HG03342 (cell line): ENCODE measurements around the gene SPN.
"Not testable (repeated sequence)": the region's sequence is repeated elsewhere in the genome, so short reads cannot be mapped to it uniquely, and the experiment has no call there.

Experiments
- ATAC-seq: cut with Tn5 transposase; IDR thresholded peaks from one replicate; pipeline ENCODE4 v1.9.1; 2021; ENCODE audit warnings: mild to moderate bottlenecking, moderate library complexity; ENCODE audit not compliant: unreplicated experiment

The SPN gene

GRCh38 chr16:29663016-29663806 is at the start of gene SPN:
SPN (plus strand) TSS chr16:29663247; CDS start chr16:29663729, 482 bp downstream.
- no peak for ATAC-seq

- peak; percentile 46 for ATAC-seq
Observed at GRCh38 chr16:29613307-29614057, 49.6 kb upstream of the SPN start.

- ATAC-seq, result not testable (repeated sequence)
Observed at GRCh38 chr16:29614691-29615314, 48.2 kb upstream of the SPN start.

- ATAC-seq, result not testable (repeated sequence)
Observed at GRCh38 chr16:29616127-29616526, 46.9 kb upstream of the SPN start.

- not testable (repeated sequence) for ATAC-seq
Observed at GRCh38 chr16:29620591-29620990, 42.5 kb upstream of the SPN start.

GRCh38 chr16:29622738-29623137 is 40.3 kb upstream of the SPN start:
- not testable (repeated sequence) for ATAC-seq

GRCh38 chr16:29623253-29623652 is 39.8 kb upstream of the SPN start:
- ATAC-seq, result not testable (repeated sequence)

- not testable (repeated sequence) for ATAC-seq
Observed at GRCh38 chr16:29625114-29625513, 37.9 kb upstream of the SPN start.

- peak; percentile 42 for ATAC-seq
Observed at GRCh38 chr16:29626778-29627331, 36.2 kb upstream of the SPN start.

- ATAC-seq, result peak; percentile 58
Observed at GRCh38 chr16:29627661-29628075, 35.4 kb upstream of the SPN start.

GRCh38 chr16:29628707-29629106 is 34.3 kb upstream of the SPN start:
- not testable (repeated sequence) for ATAC-seq

GRCh38 chr16:29629318-29629717 is 33.7 kb upstream of the SPN start:
- ATAC-seq, result not testable (repeated sequence)

- not testable (repeated sequence) for ATAC-seq
Observed at GRCh38 chr16:29631658-29632057, 31.4 kb upstream of the SPN start.

GRCh38 chr16:29635902-29636301 is 27.1 kb upstream of the SPN start:
- ATAC-seq, result not testable (repeated sequence)

- not testable (repeated sequence) for ATAC-seq
Observed at GRCh38 chr16:29636368-29636767, 26.7 kb upstream of the SPN start.

- not testable (repeated sequence) for ATAC-seq
Observed at GRCh38 chr16:29638751-29639150, 24.3 kb upstream of the SPN start.

- no peak for ATAC-seq
Observed at GRCh38 chr16:29641561-29641960, 21.5 kb upstream of the SPN start.

- ATAC-seq, result no peak
Observed at GRCh38 chr16:29643596-29643995, 19.5 kb upstream of the SPN start.

- peak; percentile 68 for ATAC-seq
Observed at GRCh38 chr16:29644338-29644857, 18.6 kb upstream of the SPN start.

GRCh38 chr16:29644973-29645693 is 17.9 kb upstream of the SPN start:
- ATAC-seq, result no peak
